ENCODE measurements around the gene ACTG1.

ACTG1 gene

DNA sequence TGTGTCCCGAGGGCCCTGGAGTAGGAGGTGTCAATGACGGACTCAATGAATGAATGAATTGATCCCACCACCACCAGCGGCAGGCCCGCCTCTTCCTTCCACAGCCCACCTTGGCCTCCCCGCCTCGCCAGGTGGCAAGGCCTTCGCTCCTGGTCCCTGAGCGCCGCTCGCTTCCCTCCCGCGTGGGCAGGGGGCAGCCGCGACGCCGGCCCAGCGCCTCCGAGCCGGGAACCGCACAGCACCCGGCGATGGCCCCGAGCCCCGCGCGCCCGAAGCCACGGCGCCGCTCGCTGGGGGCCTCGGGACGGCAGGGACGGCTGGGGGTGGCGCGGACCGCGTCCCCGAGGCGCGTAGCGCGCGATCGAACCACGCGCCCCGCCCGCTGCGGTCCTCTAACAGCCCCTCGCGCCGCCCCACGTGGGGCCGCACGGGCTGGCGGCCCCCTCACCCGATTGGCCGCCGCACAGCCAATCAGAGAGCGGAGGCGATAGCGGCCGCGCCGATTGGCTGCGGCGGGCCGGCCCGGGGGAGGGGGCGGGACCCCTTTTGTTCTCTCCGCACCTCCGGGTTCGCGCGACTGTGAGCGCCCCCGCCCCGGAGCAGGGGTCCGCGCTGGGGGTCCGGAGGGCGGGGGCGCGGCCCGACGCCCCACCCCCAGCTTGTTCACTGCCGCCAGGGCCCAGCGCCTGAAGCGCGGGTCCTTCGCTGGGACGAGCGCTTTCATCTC is 31.4 kb downstream of the ACTG1 start:
- peak; percentile 88 for DNase-seq (ENCODE audit: low spot score)

DNA sequence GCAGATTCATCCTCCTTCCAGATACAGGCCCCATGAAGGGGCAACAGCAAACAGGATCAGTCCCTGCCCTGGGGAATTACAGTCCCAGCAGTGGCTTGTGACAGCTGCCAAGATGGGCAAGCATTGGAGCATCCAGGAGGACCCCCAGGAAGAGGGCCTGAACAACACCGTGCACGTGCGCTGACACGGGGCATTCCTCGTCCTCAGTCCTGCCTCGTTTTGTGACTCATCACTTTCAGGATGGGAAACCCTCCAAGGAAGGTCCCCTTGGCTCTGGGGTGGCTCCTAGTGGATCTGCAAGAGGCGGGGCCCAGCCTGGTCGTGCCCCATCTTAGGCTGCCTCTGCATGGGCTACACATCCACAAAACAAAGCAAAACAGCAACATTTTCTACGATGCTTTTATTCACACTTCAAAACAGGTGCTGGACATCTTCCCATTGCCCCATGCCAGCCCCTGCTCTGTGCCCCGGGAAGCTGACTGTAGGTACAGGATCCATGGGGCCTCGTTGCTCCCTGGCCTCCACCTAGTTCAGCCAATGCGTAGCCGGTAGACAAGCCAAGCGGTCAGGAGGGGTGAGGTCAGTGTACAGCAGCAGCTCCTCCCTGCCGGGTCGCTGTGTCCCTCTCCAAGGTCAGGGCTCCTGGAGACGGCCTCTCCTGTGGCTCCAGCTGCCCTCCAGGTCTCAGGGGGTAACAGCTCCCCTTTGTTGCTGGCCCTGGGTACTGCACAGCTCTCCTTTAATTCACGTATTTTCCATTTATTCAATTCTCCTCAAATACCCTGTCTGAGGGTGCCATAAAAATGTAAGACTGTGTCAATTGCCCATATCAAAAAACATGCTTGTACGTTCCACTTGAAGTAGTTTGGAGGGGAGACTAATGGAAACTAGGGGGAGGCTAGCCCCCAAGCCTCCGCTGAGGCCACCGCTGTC is 32.2 kb downstream of the ACTG1 start:
- DNase-seq (ENCODE audit: low spot score) = no peak

DNA sequence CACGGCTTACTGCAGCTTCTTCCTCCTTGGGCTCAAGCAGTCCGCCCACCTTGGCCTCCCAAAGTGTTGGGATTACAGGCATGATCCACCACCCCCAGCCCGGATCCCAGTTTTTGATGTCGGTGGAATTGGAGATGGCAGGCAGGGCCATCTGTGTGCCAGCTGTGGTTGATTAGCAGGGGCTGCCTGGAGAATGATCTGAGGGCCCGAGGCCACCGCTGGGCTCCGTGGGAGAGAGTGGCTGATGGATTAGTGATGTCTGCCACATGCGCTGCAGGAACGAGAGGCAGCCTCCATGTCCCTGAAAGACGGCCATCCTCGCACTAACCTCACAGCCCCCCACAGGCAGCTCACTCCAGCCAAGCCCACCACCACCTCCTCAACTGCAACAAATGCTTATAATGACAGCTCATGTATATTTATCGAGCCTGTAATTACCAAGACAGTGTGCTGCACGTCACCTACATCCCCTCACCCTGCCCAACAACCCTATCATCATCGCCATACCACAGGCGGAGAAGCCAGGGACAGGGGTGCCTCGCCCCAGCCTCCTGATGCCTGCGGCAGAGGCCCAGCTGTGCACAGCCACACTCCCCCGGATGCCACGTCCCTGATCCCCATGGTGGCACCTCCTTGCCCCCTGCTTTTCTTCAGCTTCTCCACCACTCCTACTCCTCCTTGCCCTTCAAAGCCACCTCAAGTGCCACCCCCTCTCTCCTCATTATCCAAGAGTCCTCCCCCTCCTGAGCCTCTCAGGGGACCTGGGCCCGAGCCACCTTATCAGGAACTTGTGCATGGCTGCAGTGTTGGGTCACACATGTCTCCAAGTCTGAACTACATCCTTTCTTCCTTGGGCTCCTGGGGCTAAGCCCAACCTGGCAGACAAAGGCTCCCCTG is 33.2 kb downstream of the ACTG1 start:
- DNase-seq (ENCODE audit: low spot score) = no peak

DNA sequence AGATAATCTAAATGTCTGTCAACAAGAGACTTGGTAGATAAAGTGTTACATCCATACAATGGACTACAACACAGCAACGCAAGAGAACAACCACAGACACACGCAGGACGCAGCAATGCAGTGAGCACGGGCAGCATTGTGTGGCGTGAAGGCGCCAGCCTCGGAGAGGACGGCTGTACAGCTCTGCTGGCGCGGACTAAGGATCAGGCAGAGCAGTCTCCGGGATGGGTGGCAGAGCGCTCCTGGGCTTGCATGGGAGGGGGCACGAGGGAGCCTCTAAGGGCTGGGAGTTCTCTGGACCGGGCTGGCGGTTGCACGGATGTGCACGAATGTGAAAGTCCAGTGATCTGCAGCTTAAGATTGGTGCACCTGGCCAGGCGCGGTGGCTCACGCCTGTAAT is 34.5 kb downstream of the ACTG1 start:
- no peak for DNase-seq (ENCODE audit: low spot score)

DNA sequence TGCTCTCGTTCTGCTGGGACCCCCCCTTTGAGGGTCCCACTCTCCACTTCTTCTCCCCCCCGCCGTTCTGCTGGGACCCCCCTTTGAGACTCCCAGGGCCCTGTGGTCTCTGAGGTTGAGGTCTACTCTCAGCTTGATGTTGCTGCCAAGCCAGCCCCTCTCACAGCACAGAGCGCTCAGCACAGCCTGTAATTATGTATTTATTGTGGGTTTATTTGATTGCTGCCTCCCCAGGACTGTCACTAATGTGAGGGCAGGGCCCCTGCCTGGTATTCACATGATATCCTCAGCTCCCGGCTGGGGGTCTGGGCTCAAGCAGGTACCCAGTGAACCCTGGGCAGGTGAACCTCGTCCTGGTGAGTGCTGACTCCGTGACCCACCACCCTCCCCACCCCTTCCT is 35.4 kb downstream of the ACTG1 start:
- no peak for DNase-seq (ENCODE audit: low spot score)

DNA sequence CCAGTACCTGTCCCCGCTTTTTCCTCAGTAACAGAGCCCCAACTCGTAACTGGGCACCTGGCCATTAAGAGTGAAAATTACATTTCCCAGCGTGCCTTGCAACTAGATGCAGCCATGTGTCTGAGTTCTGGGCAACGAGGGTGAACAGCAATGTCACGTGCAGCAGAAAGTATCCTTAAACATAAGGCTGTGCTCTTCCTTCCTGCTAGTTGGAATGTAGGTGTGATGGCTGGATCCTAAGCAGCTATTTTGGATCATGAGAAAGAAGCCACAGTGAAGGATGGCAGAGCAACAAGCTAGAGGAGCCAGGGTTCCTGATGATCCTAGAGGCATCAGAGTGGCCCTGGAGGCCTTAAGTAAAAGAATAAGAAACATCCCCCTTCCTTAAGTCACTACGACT is 36.0 kb downstream of the ACTG1 start:
- DNase-seq (ENCODE audit: low spot score) = no peak

DNA sequence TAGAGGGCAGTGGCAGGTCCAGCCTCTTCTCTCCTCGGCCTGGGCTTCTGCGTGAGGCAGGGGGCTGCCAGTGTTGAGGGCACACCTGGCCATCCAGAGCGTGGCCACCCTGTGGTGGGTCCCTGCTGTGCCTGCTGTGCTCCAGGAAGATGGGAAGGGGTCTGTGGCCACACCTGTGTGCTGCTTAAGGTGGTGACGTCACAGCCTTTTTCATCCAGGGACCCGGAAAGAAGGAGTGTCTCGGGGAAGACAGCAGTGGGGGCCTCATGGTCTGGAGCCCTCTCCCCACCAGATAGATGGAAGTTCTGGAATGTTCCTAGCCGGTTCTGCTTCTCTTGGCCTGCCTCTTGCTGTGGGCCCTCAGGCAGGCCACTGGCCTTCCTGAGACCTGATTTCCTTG is 36.5 kb downstream of the ACTG1 start:
- DNase-seq (ENCODE audit: low spot score) = no peak

DNA sequence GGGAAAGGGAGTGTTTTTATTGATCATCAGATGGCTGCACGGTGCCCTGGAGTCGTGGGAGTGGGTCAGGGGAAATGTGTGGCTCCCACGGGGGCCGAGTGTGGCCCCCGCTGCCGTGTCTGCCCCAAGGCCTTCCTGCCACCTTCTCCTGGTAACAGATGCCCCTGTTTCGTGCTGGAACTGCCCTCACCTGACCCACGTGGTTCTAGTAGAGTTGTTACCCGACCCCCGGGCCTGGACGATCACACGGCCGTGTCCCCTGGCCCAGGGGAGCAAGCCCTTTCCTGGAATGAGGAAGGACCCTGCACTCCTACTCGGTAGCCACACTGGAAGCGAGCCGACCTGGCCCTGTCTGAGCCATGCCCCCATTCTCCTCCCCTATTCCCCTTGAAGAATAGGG is 37.6 kb downstream of the ACTG1 start:
- DNase-seq (ENCODE audit: low spot score) = no peak

DNA sequence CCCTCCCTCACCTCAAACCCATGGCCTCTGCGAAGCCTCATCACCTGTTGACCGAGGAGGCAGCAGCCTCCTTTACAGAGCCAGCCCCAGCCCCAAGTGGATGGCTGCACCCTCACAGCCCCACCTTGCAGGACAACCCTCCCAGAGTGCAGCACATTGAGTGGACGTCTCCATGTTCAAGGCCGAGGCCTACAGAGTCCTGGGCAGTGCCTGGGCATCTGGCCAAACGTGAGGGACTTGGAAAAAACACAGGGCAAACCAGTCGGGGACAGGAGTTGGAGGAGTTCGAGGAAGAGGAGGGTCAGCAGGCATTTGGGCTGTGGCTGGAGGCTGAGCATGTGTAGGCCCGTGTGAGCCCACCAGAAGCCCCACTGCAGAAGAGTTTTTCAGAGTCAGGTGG is 39.6 kb downstream of the ACTG1 start:
- no peak for DNase-seq (ENCODE audit: low spot score)

DNA sequence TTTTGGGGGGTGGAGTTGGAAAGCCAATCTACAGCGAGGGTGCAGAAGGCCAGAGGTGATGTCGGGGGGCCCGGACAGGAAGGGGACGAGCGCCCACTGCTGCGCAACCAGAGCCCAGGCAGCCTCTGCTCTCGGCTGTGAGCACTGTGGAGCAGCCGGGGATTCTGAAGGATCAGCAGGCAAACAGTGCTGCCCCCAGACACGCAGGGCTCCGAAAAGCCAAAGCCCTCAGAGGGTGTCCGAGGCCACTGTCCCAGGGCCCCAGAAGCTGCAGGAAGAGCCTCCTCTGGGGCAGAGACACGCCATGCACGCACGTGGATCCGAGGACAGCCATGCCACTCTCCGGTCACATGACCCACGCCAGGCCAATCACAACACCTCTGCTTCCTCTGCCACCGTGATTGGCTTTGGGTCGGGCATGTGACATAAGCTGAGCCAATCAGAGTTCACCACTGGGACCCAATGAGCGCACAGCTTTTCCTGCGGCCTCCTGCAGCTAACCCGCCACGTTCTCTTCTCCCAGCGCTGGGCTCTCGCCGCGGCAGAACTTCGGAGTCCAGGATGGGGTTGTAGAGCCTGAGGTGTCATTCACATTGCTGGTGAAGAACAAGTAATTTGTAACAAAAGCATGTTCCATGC is 40.7 kb downstream of the ACTG1 start:
- peak; percentile 93 for DNase-seq (ENCODE audit: low spot score)

DNA sequence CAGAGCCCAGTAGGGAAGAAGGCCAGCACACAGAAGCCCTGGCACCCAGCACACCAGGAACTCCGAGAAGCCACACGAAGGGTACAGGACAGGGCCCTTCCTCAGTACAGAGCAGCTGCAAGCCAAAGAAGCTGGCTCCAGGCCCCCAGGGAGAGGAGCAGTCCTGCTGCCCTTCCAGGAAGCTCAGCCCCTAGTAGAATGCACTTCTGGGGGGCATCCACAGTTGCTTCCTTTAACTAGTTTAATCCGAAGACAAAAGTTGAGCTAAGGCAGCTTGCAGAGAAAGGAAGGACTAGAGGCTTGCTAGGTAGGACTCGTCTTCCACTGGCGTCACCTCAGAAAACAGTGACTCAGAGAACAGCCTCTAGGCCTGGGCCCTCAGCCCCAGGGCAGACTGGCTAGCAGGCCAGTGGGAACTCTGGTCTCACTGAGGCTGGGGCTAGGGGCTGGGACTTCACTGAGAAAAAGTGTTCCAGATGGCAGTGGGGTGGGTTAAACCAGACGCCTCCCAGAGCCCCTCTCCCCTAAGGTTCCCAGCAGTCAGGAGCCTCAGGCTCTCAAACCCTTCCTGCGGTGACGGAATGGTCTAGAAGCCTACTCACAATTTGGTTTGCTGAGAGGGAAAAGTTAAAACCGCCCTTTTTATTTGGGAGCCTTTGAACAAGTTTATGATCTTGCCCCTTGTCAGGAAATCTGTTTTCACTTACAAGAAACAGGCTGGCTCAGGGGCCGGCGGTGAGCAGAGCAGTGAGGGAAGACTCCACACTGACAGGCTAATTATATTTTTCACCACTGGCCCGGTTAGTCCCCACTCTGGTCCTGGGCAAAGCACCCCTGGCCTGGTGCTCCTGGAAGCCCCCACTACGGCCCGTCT is 41.4 kb downstream of the ACTG1 start:
- no peak for DNase-seq (ENCODE audit: low spot score)

DNA sequence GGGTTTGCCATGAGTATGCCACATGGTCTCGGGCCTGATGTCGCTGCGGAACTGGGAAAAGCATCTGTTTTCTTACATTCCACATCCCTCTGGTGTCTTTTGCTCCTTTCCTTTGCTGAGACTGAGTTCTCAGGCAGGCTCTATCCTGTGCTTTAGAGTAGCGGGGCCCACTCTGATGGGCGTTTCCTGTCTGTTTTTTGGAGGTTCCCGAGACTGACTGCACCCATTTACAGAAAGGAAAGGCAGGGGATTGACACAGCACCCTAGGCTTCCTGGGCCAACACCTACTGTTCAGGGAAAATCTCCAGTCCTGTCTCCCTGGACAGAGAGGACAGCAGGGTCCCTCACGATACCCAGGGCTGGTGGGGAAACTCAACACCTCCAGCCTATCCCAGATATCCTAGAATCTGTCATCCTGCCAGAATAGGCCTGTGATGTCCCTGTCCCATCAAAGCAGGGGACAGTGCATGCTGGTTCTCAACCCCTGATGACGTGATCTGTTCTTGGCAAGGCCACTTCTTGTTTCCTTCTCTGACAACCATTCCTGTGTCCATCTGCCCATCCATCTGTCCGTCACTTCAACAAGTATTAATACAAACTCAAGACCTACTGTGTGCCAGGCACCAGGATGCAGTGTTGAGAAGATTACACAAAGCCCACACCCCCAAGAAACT is 42.2 kb downstream of the ACTG1 start:
- no peak for DNase-seq (ENCODE audit: low spot score)

DNA sequence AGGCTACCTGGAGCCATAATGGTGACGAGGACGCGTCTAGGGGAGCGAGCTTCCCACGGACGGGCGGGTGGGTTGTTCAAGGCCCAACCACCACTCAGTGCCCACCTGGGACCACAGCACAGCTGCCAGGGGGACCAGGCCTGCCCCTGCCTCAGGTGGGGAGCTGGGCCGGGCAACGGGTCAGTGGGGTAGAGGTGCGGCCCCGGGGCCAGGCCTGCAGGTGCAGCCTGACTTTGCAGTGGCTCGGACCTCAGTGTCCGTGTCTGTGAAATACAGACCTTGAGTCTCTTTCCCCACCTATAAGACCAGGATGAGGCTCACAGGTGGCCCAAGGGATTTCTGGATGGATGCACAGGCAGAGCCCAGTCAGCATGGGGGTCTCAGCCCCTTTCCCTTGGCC is 43.3 kb downstream of the ACTG1 start:
- DNase-seq (ENCODE audit: low spot score) = no peak

DNA sequence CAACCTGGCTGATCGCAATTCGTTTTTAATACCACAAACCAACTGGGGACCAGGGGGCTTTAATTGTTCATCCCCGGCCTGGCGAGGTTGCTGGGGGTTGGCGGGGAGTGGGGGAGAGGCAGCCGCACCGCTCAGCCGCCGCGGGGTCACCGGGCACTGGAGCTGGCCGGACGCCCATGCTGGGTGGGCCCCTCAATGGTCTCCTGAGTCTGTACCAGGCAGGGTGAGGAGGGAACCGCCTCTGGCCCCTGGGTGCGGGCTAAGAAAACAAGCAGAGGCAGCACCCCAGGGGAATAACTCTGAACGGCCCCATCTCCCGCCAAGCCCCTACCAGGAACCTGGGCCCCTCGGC is 43.9 kb downstream of the ACTG1 start:
- no peak for DNase-seq (ENCODE audit: low spot score)

DNA sequence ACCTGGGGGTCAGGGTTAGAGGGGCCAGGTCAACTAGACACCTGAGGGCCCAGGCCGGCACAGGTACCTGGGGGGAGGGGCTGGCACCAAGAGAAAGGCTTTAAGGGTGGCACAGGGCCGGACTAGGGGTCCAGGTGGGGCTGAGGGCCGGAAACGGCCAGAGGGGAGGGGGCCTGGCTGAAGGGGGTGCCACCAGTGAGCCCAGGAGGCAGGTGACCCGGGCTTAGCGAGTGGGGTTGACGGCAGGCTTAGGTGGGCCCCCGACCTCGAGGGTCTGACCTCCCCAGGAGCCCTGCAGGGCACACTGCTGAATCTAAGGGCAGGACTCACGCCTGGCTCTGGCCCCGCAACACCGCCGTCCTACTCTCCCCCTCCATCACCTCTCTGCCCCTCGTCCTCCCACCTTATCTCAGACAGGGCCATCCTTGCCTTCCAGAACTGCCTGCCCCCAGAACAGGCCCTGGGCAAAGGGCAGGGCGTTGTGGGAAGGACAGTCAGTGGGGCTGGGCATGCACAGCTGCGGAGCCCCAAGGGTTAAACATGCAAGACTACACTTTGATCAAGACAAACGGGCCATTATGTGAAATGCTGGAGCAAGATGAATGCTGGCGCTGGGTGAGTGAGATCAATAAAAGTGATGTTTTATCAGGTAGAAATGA is 44.4 kb downstream of the ACTG1 start:
- no peak for DNase-seq (ENCODE audit: low spot score)

DNA sequence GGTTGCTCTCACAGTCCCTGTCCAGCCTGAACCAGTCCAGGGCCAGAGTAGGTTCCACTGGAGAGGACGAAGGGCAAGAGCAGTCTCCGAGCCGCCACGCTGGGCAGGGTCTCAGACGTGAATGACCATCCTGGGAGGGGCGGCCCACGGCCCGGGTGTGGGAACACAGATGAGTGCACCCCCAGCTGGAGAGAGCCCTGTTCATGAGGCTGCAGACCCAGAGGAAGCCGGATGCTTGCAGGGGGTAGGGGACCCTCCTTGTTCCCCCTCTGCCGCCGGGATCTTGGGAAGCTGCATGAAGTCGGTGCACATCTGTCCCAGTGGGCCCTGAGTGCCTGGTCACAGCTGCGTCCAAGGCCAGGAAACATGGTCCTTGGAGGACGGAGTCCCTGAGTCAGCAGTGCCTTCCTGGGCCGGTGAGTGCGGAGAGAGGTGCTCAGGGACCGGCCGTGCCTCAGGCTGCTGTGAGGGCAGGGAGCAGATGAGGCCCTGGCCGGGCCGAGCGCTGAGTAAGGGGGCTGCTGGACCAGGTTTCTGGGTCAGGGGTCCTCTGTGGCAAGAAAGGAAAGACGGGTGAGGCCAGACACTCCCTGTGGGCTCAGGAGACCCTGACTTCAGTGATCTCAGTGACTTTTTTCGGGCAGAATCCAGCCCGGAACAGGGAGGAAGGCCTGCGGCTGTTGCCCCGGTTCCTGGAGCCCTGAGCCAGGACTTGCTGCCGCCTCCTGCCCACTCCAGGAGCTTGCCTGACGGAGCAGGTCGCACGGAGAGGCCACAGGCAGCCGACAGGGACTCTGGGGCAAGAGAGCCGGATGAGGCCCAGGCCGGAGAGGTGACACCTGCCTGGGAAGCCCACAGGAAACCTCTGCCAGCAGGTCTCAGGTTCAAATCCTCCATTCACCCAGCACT is 45.8 kb downstream of the ACTG1 start:
- DNase-seq (ENCODE audit: low spot score) = no peak

DNA sequence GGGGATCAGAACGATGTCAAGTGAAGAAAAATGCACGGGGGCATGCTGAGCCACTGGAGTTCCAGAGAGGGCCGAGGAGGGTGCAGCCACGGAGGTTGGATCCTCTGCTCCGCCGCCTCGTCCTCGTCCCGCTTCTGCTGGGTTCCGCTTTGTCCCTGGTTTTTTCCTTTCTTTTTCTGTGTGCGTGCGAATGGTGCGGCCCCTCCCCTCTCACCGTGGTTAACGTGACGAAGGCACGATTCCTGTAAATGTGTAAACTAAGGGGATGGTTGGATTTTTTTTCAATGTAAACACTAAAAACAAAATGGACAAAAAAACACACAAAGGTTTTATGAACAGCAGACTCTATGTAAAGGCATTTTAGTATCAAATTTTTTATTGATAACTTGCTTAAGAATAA is 46.7 kb downstream of the ACTG1 start:
- no peak for DNase-seq (ENCODE audit: low spot score)

DNA sequence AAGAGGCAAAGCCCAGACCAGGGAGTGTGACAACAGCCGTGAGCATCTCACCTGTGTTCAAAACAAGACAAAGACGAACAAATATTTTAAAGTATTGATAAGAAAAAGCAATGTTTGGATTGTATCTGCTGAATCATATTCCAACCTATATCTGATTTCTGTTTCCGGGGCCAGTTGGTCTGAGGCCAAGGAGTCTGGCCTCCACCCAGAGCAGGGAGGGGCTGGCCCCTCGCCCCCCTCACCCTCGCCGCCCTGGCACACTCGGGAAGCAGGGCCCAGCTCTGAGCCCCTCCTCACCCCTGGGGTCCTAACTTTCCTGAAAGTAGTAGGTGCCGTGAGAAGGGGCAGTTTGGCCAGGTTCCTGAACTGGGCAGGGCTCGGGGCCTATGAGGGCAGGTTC is 48.0 kb downstream of the ACTG1 start:
- no peak for DNase-seq (ENCODE audit: low spot score)

DNA sequence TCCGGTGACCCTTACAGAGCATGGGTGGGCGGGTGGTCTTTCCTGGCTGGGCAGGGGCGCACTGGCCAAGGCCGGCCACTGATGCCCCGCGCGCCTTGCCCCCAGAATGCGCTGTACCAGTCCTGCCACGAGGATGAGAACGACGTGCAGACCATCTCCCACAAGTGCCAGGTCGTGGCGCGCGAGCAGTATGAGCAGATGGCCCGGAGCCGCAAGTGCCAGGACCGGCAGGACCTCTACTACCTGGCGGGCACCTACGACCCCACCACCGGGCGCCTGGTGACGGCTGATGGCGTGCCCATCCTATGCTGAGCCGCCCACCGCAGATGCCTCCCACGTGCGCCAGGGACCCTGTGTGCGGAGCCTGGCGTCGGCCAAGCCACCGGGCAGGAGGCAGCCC is 49.1 kb downstream of the ACTG1 start:
- no peak for DNase-seq (ENCODE audit: low spot score)
